Activated CD4-positive, alpha-beta T cell treated with anti-CD3 and anti-CD28 coated beads, Interleukin-2, Interleukin-6, amounts not matched to agents 100 ng/mL and 50 ng/mL, durations not matched to agents 16 hours and 8 hours (primary cell): ENCODE measurements around the gene ERC2.

Source experiments
- DNase-seq: peaks from one replicate; pipeline ENCODE4 v3.0.0-alpha.2; 2020

Gene ERC2

DNA sequence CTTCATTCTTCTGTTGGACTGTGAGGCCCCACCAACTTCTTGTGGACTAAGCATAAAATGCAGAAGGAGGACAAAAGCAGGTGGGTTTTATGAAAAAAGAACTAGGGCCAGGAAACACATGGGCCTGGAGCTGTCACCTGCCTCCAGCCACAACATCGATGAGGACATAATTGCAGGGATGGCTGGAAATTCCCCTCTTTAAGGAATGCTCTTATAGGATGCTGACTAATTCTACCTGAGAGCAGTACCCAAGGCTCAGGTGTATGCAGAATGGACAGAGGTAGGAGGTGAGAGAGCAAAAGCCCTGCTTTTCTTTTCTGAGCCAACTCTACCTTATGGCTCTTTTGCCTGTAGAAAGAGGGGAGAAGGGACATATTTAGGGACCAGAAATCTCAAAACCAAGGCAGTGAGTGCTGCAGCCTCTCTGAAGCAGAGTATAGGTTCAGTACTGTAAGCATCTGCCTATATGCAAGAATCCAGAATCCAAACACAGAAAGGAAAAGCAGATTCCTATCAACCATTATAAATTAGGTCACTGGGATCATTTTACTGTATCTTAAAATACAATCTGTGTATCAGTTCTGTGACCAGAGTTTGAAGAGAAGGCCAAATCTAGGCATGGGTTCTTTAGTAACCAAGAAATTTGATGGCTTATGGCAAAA, 775.8 kb downstream of the ERC2 start:
- DNase-seq, result no peak

- no peak for DNase-seq
Observed at GRCh38 chr3:55691141-55691540, 777.1 kb downstream of the ERC2 start.

GRCh38 chr3:55690726-55691125, 777.5 kb downstream of the ERC2 start:
- no peak for DNase-seq

GRCh38 chr3:55690177-55690576, 778.1 kb downstream of the ERC2 start:
- DNase-seq, result no peak

- DNase-seq, result no peak
Observed at GRCh38 chr3:55688154-55688553, 780.1 kb downstream of the ERC2 start.

DNA sequence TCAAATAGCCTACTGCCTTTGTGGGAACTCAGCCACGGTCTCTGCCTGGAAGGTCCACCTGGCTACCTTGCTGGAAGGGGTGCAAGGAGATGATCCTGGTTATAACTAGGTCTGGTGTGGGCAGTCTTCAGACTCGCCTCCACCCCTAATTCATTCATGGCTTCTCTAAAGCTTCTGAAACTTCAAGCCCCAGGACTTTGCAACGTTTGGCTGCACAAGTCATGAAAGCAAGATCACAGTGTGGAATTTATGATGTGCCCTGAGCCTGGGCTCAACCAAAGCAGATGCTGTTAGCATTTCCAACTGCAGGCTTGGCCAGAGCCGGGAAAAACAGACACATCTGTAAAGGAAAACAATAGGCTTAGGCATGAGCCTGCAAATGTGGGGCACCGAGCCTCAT, 780.7 kb downstream of the ERC2 start:
- DNase-seq, result no peak

GRCh38 chr3:55686426-55687254, 781.6 kb downstream of the ERC2 start:
- DNase-seq, result no peak

GRCh38 chr3:55683666-55684270, 784.5 kb downstream of the ERC2 start:
- no peak for DNase-seq

DNA sequence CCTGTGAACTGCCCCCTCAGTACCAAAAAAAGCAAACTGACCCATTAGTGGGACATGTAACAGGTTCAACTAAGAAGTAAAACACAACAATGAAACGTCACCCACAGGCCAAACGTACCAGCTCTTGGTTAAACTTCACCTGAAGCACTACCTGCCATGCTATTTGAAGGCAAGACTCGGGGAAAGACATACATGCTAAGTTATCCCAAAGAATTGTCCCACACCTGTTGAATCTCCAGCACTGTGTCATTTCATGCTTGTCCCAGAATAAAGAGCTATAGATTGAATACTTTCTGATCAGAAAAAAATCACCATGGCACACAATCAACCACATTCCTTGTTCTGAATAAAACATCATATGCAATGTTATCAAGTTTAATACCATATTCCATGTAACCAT, 785.8 kb downstream of the ERC2 start:
- DNase-seq, result no peak

- DNase-seq, result no peak
Observed at GRCh38 chr3:55678546-55679216, 789.6 kb downstream of the ERC2 start.

DNA sequence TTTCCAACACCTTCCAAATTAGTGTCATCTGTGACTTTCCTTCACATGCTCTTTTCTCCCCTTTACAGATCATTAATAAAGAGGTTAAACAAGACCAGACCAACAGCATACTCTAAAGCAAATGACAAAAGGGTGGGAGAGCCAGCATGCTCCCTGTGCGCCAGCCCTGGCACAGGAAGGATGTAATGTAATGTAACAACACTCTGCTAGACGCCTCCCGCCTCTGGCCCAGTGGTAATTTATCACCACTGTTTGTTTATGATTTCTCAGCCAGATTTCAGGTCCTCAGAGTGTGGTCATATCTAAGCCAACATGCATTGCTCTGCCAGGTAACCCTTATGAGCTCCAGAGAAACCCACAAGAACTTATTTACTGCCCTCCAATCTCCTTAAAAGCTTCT, 791.6 kb downstream of the ERC2 start:
- DNase-seq, result no peak

DNA sequence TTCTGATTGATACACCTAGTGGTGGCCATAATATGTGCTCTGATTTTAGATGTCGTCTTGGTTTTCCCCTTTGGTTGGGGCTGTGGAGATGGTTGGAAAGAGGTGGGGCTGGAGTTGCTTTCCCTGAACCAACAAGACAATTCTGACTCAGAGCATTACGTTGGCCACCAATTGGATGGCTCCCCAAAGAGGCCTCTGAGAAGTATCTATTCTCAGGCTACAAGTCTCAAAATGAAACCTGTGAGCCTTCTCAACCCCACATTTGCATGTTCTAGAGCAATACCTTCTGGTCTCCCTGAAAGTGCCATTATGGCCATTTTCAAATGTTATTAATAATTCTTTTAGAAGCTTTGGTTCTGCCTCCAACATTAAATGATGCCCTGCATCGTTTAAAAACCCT, 792.8 kb downstream of the ERC2 start:
- DNase-seq, result peak; percentile 27

- no peak for DNase-seq
Observed at GRCh38 chr3:55673764-55674163, 794.5 kb downstream of the ERC2 start.

DNA sequence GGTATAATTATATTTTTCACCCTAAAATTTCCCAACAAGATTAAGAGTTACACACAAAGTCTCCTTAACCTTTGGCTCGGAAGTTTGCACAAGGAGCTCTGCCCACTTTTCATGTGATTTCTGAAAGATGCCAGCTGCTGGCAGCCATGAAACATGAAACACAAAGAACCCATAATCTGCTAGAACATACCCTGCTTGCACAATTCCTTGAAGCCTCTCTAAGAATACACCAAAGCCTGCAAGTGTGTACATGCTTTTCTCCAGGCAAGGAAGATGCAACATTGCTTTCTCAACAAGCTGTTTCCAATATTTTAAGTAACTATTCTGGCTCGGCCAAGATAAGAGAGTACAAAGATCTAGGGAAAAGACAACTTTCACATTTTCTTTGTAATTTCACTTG, 799.1 kb downstream of the ERC2 start:
- DNase-seq, result no peak

DNA sequence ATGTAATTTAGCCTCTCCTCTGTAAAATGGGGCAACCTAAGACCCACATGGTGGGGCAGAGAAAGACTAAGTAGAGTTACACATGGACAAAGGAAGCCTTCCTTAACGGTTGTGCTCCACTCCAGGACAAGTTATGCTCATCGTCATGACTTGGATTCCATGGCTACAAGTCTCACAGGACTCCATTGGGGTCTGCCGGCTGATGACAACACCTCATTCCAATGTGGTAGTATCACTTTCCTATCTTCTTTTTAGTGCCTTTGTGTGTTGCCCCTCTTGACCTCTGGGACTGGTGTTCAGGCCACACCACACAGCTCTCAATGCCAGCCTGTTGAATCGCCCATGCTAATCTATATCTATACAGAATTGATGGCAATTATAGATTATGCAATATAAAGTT, 799.9 kb downstream of the ERC2 start:
- no peak for DNase-seq

DNA sequence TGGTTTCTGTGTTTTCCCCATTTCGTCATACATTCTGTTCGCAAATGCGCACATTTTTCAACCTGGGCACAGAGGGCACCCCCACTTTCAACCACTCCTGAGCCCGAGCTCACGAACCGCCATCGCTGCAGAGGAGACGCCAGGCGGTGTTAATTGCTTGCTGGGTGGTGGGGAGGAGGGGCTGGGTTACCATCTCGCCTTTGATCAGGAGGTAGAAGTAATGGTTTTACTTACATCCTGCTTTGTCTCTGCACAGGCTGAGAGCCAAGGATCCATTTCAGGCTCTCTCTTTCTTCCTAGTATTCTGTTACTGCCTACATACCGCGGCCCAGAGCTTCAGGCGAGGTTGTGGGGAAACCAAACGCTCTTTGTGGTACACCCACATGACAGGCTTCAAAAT, 803.9 kb downstream of the ERC2 start:
- DNase-seq, result peak; percentile 6

DNA sequence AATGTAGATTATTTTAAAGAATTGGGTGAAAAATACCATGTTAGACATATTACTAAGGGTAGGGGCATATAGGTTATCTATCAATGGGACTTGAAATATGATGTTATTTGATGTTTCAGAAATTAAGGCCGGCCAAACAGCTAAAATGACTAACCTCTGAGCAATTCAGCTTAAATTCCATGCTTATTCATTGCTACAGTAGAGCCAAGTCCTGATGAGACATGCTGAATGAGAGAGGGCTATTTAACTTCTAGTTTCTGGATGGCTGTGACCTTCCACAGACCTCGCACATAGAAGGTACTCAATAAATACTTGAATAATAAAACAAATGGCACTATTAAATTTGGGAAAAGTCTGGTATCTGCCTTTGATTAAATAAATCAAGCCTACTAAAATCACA, 805.6 kb downstream of the ERC2 start:
- no peak for DNase-seq

DNA sequence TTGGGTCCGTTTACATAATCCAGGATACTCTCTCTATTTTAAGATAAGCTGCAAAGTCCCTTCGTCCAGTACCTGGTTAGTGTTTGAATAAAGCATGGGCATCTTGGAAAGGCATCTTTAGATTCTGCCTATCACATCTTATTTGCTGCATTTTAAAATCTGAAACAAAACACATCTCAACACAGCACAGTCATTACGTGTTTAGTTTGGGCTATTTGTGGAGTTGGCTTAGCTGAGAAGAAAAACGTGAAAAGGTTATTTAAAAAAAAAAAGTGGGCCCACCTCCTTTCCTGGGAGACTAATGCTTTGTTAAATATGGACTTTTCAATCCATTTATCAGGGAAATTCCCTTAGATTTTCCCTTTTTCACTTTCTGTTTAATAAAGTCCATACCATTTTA, 806.7 kb downstream of the ERC2 start:
- DNase-seq, result no peak

DNA sequence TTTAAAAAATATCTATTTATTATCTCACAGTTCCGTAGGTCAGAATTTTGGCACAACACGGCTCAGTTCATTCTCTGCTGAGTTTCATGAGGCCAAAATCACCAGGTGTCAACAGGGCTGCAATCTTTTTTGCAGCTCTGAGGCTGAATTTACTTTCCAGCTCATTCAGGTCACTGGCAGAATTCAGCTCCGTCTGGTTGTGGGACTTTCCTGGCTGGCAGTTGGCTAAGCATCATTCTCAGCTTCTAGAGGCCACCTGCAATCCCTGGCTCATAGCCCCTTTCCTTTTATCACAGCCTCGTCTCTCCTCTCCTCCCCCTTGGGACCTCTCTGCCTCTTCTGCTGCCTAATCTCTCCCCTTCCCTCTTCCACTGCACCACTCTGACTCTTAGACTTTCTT, 807.1 kb downstream of the ERC2 start:
- no peak for DNase-seq

- DNase-seq, result no peak
Observed at GRCh38 chr3:55660642-55661041, 807.6 kb downstream of the ERC2 start.

DNA sequence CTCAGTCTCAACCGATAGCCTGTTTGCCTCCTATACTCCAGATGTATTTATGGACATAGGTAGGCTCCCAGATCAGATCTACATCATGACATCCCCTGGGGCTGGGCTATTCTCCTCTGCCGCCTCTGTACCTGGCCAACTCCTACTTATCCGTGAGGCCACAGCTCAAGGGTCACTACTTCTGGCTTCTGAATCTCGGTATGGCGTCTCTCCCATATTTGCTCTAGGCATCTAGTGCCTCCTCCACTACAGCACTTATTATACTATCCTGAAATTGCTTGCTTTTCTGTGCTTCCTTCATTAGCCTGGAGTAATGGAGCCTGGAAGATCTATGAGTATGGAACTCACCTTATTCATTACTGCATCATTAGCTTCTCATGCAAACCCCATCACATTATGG, 808.6 kb downstream of the ERC2 start:
- DNase-seq, result no peak

- no peak for DNase-seq
Observed at GRCh38 chr3:55658690-55659562, 809.3 kb downstream of the ERC2 start.

GRCh38 chr3:55658270-55658669, 810.0 kb downstream of the ERC2 start:
- no peak for DNase-seq
